Epithelial cell of esophagus (primary cell): Measurements from ENCODE around the gene WDR46.

Experiments
- DNase-seq: peaks from one replicate; pipeline ENCODE4 v3.0.0; 2010; ENCODE audit warnings: low read depth
- H3K4me3 ChIP-seq: 2 replicates; pipeline ENCODE4 v1.5.1; 2011; ENCODE audit warnings: mild to moderate bottlenecking, low read length, control low read depth
- TF ChIP-seq, protein P1 (sequence below): IDR thresholded peaks from 2 replicates; pipeline ENCODE4 v1.5.1; 2011; ENCODE audit warnings: low read depth, mild to moderate bottlenecking, low read length, control low read depth, inconsistent platforms; ENCODE audit not compliant: insufficient read depth; ENCODE audit errors: missing control alignments

Gene WDR46

DNA sequence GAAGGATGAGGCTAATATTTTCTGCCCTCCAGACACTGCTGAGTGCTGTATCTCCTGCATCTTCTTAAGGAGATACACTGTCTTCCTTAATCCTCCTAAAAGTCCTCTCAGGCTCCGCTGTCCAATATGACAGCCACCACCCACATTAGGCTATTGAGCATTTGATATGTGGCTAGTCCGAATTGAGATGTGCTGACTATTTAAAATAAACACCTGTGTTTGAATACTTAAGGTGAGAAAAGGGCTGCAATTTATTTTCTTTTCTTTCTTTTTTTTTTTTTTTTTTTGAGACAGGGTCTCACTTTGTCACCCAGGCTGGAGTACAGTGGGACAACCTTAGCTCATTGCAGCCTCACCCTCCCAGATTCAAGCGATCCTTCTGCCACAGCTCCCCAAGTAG is 12.8 kb upstream of the WDR46 start:
- no peak for DNase-seq
- no peak overlapping the region for H3K4me3 ChIP-seq
- TF ChIP-seq, protein P1, sequence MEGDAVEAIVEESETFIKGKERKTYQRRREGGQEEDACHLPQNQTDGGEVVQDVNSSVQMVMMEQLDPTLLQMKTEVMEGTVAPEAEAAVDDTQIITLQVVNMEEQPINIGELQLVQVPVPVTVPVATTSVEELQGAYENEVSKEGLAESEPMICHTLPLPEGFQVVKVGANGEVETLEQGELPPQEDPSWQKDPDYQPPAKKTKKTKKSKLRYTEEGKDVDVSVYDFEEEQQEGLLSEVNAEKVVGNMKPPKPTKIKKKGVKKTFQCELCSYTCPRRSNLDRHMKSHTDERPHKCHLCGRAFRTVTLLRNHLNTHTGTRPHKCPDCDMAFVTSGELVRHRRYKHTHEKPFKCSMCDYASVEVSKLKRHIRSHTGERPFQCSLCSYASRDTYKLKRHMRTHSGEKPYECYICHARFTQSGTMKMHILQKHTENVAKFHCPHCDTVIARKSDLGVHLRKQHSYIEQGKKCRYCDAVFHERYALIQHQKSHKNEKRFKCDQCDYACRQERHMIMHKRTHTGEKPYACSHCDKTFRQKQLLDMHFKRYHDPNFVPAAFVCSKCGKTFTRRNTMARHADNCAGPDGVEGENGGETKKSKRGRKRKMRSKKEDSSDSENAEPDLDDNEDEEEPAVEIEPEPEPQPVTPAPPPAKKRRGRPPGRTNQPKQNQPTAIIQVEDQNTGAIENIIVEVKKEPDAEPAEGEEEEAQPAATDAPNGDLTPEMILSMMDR = no peak

GRCh38 chr6:33299237-33299944 is 10.4 kb upstream of the WDR46 start:
- TF ChIP-seq, protein P1 = peak; percentile 75
- peak overlapping the region; percentile 98 for H3K4me3 ChIP-seq
- DNase-seq = peak; percentile 92

GRCh38 chr6:33298773-33299236 is 9.8 kb upstream of the WDR46 start, which contains the start of gene RGL2:
TSS of gene RGL2 (minus strand) at chr6:33298942. CDS start at chr6:33298610, 332 bp downstream.
- DNase-seq = peak; percentile 55
- TF ChIP-seq, protein P1 = no peak
- peak within 1 kb of the TSS; percentile 98 for H3K4me3 ChIP-seq

- H3K4me3 ChIP-seq = peak overlapping the region; percentile 98
- peak; percentile 94 for DNase-seq
- TF ChIP-seq, protein P1 = no peak
Measured at GRCh38 chr6:33297956-33298772, 9.1 kb upstream of the WDR46 start.

- peak; percentile 83 for DNase-seq
- TF ChIP-seq, protein P1 = no peak
- H3K4me3 ChIP-seq = peak overlapping the region; percentile 98
Measured at GRCh38 chr6:33297406-33297955, 8.4 kb upstream of the WDR46 start.

DNA sequence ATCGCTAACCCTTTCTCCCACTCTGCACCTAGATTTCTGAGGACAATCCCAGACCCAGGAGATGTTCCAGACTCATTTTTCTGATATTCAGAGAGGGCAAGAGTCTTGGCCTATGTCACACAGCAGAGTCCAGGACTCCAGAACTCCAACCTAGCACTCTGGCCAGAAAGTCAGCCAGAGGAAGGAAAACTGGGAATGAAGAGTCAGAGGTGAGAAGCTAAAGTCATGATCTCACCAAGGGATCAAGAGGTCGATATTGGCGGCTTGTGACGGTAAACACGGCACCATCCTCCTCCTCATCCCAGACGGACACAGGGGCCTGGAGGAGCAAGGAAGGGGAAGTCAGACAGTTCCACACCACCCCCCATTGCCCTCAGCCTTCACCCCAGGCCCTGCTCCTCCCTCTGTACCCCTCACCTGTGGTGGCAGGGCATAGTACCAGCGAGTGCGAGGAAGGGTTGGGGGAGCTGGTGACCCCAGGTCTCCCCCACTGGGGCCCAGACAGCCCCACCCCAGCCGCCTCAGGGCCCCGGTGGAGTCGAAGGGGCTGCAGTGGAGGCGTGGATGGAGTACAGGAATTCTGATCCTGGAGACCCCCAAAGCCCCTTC is 7.9 kb upstream of the WDR46 start:
- peak overlapping the region; percentile 98 for H3K4me3 ChIP-seq
- TF ChIP-seq, protein P1 = no peak
- no peak for DNase-seq
